ENCODE measurements around the gene GSDME.

DNA sequence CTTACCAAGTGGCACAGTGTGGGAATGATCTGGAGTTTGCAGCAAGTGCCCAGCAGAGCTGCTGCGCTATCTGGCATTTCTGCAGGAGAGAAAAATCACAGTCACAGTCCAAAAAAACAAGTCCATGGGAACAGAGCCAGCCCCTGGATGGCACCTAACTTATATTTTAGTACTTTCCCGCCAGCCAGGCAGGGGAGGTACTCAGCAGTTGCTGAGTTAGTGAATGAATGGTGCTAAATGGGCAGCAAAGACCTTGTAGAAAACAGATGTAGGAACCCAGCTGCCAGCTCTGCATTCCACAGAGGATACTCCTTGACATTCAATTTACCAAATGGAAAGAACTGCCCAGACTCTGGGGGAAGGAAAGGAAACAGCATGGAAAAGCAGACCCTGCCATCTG is 54.5 kb downstream of the GSDME start:
- TF ChIP-seq ZNF274 (IDR thresholded peaks at IDR 0.05; ENCODE audit: low read depth, low read length) (no peak), SUZ12 (IDR thresholded peaks at IDR 0.05; ENCODE audit: extremely low read depth, insufficient read depth, insufficient read length) (no peak), YY1 (IDR thresholded peaks at IDR 0.05; ENCODE audit: insufficient read depth, insufficient read length) (no peak)
